Measurements from ENCODE around the gene TCF4.

TCF4 gene

GRCh38 chr18:55396267-55396905 lies 191.6 kb downstream of the TCF4 start:
- no peaks in the 10 kb centered on the region for H3K9me2 ChIP-seq (replicated peaks; ENCODE audit: low read depth, low read length)
- H3K4me3 ChIP-seq (ENCODE audit: low read length, poor library complexity, severe bottlenecking), result no peak overlapping the region
- no peaks in the 10 kb centered on the region for H4K20me1 ChIP-seq (ENCODE audit: insufficient read depth, low read length, poor library complexity, severe bottlenecking)
- no peaks in the 10 kb centered on the region for H3F3A ChIP-seq (ENCODE audit: low read depth)
- no peak for TF ChIP-seq CTCF (conservative IDR thresholded peaks at IDR 0.05; ENCODE audit: low read length)
- no peak for TF ChIP-seq EZH2phosphoT487 (IDR thresholded peaks at IDR 0.05; ENCODE audit: borderline replicate concordance)
- no peak overlapping the region for H3K4me2 ChIP-seq (ENCODE audit: low read depth, low read length, poor library complexity, severe bottlenecking)
- H3K9ac ChIP-seq (ENCODE audit: low read depth, low read length, poor library complexity, severe bottlenecking), result no peak overlapping the region
- H3K9me3 ChIP-seq (ENCODE audit: insufficient read depth, low read depth, low read length), result no peaks in the 10 kb centered on the region
- H3K4me1 ChIP-seq (ENCODE audit: insufficient read depth, low read length, poor library complexity, severe bottlenecking), result no peaks in the 10 kb centered on the region
- no peaks in the 10 kb centered on the region for H3K79me2 ChIP-seq (ENCODE audit: insufficient read depth, low read length)
- H3K36me3 ChIP-seq (ENCODE audit: insufficient read depth, low read length), result no peaks in the 10 kb centered on the region
- H2AFZ ChIP-seq (ENCODE audit: low read length), result no peak overlapping the region
- H3K27me3 ChIP-seq (ENCODE audit: insufficient read depth, low read length, poor library complexity, severe bottlenecking), result no peaks in the 10 kb centered on the region

GRCh38 chr18:55395799-55396198 lies 192.2 kb downstream of the TCF4 start:
- Histone ChIP-seq H3K4me3 (ENCODE audit: low read length, poor library complexity, severe bottlenecking) (no peak overlapping the region), H3F3A (ENCODE audit: low read depth) (no peaks in the 10 kb centered on the region), H3K36me3 (ENCODE audit: insufficient read depth, low read length) (no peaks in the 10 kb centered on the region), H4K20me1 (ENCODE audit: insufficient read depth, low read length, poor library complexity, severe bottlenecking) (no peaks in the 10 kb centered on the region), H3K9ac (ENCODE audit: low read depth, low read length, poor library complexity, severe bottlenecking) (no peak overlapping the region), H3K9me3 (ENCODE audit: insufficient read depth, low read depth, low read length) (no peaks in the 10 kb centered on the region), H3K27me3 (ENCODE audit: insufficient read depth, low read length, poor library complexity, severe bottlenecking) (no peaks in the 10 kb centered on the region), H3K9me2 (replicated peaks; ENCODE audit: low read depth, low read length) (no peaks in the 10 kb centered on the region), H3K4me1 (ENCODE audit: insufficient read depth, low read length, poor library complexity, severe bottlenecking) (no peaks in the 10 kb centered on the region), H3K79me2 (ENCODE audit: insufficient read depth, low read length) (no peaks in the 10 kb centered on the region), H3K4me2 (ENCODE audit: low read depth, low read length, poor library complexity, severe bottlenecking) (no peak overlapping the region), H2AFZ (ENCODE audit: low read length) (no peak overlapping the region)
- TF ChIP-seq CTCF (conservative IDR thresholded peaks at IDR 0.05; ENCODE audit: low read length) (no peak), EZH2phosphoT487 (IDR thresholded peaks at IDR 0.05; ENCODE audit: borderline replicate concordance) (no peak)

- Histone ChIP-seq H3K9ac (ENCODE audit: low read depth, low read length, poor library complexity, severe bottlenecking) (no peak overlapping the region), H3K9me2 (replicated peaks; ENCODE audit: low read depth, low read length) (no peaks in the 10 kb centered on the region), H3K79me2 (ENCODE audit: insufficient read depth, low read length) (no peaks in the 10 kb centered on the region), H3K9me3 (ENCODE audit: insufficient read depth, low read depth, low read length) (no peaks in the 10 kb centered on the region), H3K4me2 (ENCODE audit: low read depth, low read length, poor library complexity, severe bottlenecking) (no peak overlapping the region), H4K20me1 (ENCODE audit: insufficient read depth, low read length, poor library complexity, severe bottlenecking) (no peaks in the 10 kb centered on the region), H3K27me3 (ENCODE audit: insufficient read depth, low read length, poor library complexity, severe bottlenecking) (no peaks in the 10 kb centered on the region), H3F3A (ENCODE audit: low read depth) (no peaks in the 10 kb centered on the region), H3K4me3 (ENCODE audit: low read length, poor library complexity, severe bottlenecking) (no peak overlapping the region), H3K4me1 (ENCODE audit: insufficient read depth, low read length, poor library complexity, severe bottlenecking) (no peaks in the 10 kb centered on the region), H3K36me3 (ENCODE audit: insufficient read depth, low read length) (no peaks in the 10 kb centered on the region), H2AFZ (ENCODE audit: low read length) (no peak overlapping the region)
- TF ChIP-seq EZH2phosphoT487 (IDR thresholded peaks at IDR 0.05; ENCODE audit: borderline replicate concordance) (no peak), CTCF (conservative IDR thresholded peaks at IDR 0.05; ENCODE audit: low read length) (no peak)
Measured at GRCh38 chr18:55390898-55391297, 197.1 kb downstream of the TCF4 start.

Data from Loucy (cell line).